Esophagus squamous epithelium (tissue), 4 donors: ENCODE measurements around the gene OR2A1.
"Not testable (repeated sequence)": the region's sequence is repeated elsewhere in the genome, so short reads cannot be mapped to it uniquely, and the experiment has no call there.

Experiments
- CTCF ChIP-seq, 6 experiments: fragments of 450-650 bp in 4 of 6; fragments of 200-600 bp in 2 of 6; sonication (generic) in 2 of 6; IDR thresholded peaks; one replicate each; pipeline ENCODE4 v1.5.1; 2016 to 2019; ENCODE audit warnings: antibody characterized with exemption in 6 of 6, mild to moderate bottlenecking in 4 of 6, moderate library complexity in 4 of 6
- POLR2A ChIP-seq, 4 donors: fragments of 450-650 bp; IDR thresholded peaks; one replicate each; pipeline ENCODE4 v1.6.1; 2017; ENCODE audit warnings: antibody characterized with exemption in 4 of 4, mild to moderate bottlenecking in 4 of 4, moderate library complexity in 3 of 4

GRCh38 chr7:144280010-144280409, 32.2 kb upstream of the OR2A1 start:
- TF ChIP-seq CTCF, POLR2A (IDR thresholded peaks at IDR 0.05): not testable (repeated sequence)
